ENCODE data around the gene CDH23. TPM values are rescaled to one million over a fixed set of nuclear protein-coding genes. Genes with fewer than 3 reads are reported as not detected.

Gene CDH23
- total RNA-seq, 1 experiment from 2014 or later, result 7.8 TPM

DNA sequence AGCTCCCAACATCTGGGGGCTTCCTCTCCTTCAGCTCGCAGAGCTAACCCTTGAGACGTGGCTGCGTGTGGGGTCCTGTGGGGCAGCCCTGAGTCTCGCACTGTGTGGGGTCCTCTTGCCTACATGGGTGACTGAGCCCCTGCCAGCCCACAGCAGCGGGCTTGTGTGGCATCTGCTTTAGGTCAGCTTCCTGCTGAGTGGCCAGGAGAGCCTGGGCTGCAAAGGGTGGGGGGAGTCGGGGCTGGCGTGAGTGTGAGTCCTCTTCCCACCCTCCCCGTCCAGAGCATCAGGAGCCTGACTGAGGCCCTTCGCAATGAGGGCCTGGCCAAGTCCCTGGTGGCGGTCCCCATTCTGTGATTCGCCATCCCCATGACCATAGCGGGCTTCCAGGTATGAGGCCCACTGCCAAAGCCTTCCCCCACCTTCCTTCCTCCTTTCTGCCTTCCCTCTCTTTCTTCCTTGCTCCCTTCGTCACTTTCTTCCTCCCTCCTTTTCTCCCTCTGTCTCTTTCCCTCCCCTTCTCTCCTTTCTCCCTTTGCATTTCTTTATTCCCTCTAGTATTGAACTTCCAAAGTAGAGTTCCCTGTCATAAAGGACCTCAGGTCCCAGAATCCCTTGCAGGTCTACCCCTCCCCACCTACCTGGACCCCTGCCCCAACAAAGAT, 85.2 kb downstream of the CDH23 start:
- Histone ChIP-seq H3K4me1 (replicated peaks; ENCODE audit: insufficient read depth) (no peaks in the 10 kb centered on the region), H3K4me3 (no peak overlapping the region), H2AFZ (no peak overlapping the region), H3K79me2 (ENCODE audit: low read depth) (no peaks in the 10 kb centered on the region), H3K9me3 (ENCODE audit: insufficient read depth, low read depth) (no peaks in the 10 kb centered on the region), H4K20me1 (ENCODE audit: insufficient read depth) (no peaks in the 10 kb centered on the region), H3K9me2 (ENCODE audit: insufficient read depth) (no peaks in the 10 kb centered on the region), H3K4me2 (no peak overlapping the region), H3K36me3 (ENCODE audit: low read depth) (no peaks in the 10 kb centered on the region), H3K27ac (no peak overlapping the region), H3F3A (ENCODE audit: insufficient read depth, low read depth) (no peaks in the 10 kb centered on the region), H3K27me3 (ENCODE audit: insufficient read depth, low read depth) (no peaks in the 10 kb centered on the region)
- BruUV-seq (replicated peaks), result no TSS peak
- ChIA-PET POLR2A (ENCODE audit: unreplicated experiment) (no interaction called here), CTCF (interaction anchor here (0.6 kb wide), 1 partner anchor 163 kb away, joined by 5 read pairs; the partner anchor contains the start of gene SLC29A3)
- no peak for TF ChIP-seq EZH2 (IDR thresholded peaks at IDR 0.05; ENCODE audit: low read depth)
- TF ChIP-seq, protein P1, sequence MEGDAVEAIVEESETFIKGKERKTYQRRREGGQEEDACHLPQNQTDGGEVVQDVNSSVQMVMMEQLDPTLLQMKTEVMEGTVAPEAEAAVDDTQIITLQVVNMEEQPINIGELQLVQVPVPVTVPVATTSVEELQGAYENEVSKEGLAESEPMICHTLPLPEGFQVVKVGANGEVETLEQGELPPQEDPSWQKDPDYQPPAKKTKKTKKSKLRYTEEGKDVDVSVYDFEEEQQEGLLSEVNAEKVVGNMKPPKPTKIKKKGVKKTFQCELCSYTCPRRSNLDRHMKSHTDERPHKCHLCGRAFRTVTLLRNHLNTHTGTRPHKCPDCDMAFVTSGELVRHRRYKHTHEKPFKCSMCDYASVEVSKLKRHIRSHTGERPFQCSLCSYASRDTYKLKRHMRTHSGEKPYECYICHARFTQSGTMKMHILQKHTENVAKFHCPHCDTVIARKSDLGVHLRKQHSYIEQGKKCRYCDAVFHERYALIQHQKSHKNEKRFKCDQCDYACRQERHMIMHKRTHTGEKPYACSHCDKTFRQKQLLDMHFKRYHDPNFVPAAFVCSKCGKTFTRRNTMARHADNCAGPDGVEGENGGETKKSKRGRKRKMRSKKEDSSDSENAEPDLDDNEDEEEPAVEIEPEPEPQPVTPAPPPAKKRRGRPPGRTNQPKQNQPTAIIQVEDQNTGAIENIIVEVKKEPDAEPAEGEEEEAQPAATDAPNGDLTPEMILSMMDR (conservative IDR thresholded peaks at IDR 0.05), result no peak
- DNase-seq, result no peak
- intact Hi-C loops (cut with micrococcal nuclease; ENCODE audit: unreplicated experiment), result no loop called here

DNA sequence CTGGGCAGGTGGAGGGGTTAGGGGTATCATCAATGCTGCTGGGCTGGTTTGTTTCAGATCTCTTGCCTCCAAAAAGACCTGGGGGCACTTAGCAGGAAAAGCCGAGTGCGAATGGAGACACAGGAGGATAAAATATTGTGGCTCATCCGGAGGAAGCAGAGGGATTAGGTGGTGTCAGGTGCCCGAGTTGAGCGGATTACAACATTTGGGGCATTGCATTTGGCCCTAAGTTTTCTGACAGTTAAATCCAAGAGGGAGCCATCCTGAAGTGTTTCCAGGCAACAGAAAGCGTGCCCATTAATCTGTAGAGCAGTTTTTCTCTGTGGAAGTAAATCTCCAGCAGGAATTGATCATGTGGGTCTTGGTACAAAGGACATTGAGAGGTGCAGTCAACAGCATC, 85.9 kb downstream of the CDH23 start:
- Histone ChIP-seq H3F3A (ENCODE audit: insufficient read depth, low read depth) (no peaks in the 10 kb centered on the region), H3K9me2 (ENCODE audit: insufficient read depth) (no peaks in the 10 kb centered on the region), H3K27ac (no peak overlapping the region), H3K27me3 (ENCODE audit: insufficient read depth, low read depth) (no peaks in the 10 kb centered on the region), H3K9me3 (ENCODE audit: insufficient read depth, low read depth) (no peaks in the 10 kb centered on the region), H4K20me1 (ENCODE audit: insufficient read depth) (no peaks in the 10 kb centered on the region), H3K4me1 (replicated peaks; ENCODE audit: insufficient read depth) (no peaks in the 10 kb centered on the region), H3K36me3 (ENCODE audit: low read depth) (no peaks in the 10 kb centered on the region), H3K79me2 (ENCODE audit: low read depth) (no peaks in the 10 kb centered on the region), H2AFZ (no peak overlapping the region), H3K4me2 (no peak overlapping the region), H3K4me3 (no peak overlapping the region)
- DNase-seq, result no peak
- TF ChIP-seq, protein P1 (conservative IDR thresholded peaks at IDR 0.05), result no peak
- TF ChIP-seq EZH2 (IDR thresholded peaks at IDR 0.05; ENCODE audit: low read depth), result no peak
- no TSS peak for BruUV-seq (replicated peaks)
- POLR2A ChIA-PET (ENCODE audit: unreplicated experiment), result no interaction called here
- intact Hi-C loops (cut with micrococcal nuclease; ENCODE audit: unreplicated experiment), result no loop called here
- CTCF ChIA-PET, result no interaction called here

DNA sequence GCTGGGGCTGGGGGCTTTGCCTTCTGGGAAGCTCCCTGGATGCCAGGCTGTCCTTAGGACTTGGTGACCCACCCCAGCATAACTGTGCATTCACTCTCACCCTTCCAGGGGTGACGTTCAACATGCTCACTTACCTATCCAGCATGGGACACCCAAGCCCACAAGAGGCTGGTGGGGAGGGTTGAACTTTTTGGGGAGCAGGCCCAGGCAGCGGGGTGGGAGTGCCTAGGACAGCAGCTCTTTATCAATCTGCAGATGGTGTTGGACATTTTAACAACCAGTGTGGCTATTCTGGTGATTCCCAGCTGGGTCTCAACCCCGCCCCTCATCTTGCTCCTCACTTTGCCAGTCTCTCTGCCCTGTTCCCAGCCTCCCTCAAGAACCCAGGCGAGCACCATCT, 86.4 kb downstream of the CDH23 start:
- DNase-seq, result no peak
- intact Hi-C loops (cut with micrococcal nuclease; ENCODE audit: unreplicated experiment), result no loop called here
- H3K4me3 ChIP-seq, result no peak overlapping the region
- H3K9me3 ChIP-seq (ENCODE audit: insufficient read depth, low read depth), result no peaks in the 10 kb centered on the region
- no TSS peak for BruUV-seq (replicated peaks)
- H3K9me2 ChIP-seq (ENCODE audit: insufficient read depth), result no peaks in the 10 kb centered on the region
- H2AFZ ChIP-seq, result no peak overlapping the region
- no peak overlapping the region for H3K27ac ChIP-seq
- peaks cover 3% of the 10 kb centered on the region; the same call in 1 of the 2 replicates for H3K4me1 ChIP-seq (replicated peaks; ENCODE audit: insufficient read depth)
- no peaks in the 10 kb centered on the region for H4K20me1 ChIP-seq (ENCODE audit: insufficient read depth)
- H3K27me3 ChIP-seq (ENCODE audit: insufficient read depth, low read depth), result no peaks in the 10 kb centered on the region
- H3F3A ChIP-seq (ENCODE audit: insufficient read depth, low read depth), result no peaks in the 10 kb centered on the region
- TF ChIP-seq, protein P1 (conservative IDR thresholded peaks at IDR 0.05), result no peak
- TF ChIP-seq EZH2 (IDR thresholded peaks at IDR 0.05; ENCODE audit: low read depth), result no peak
- POLR2A ChIA-PET (ENCODE audit: unreplicated experiment), result no interaction called here
- H3K36me3 ChIP-seq (ENCODE audit: low read depth), result no peaks in the 10 kb centered on the region
- no peak overlapping the region for H3K4me2 ChIP-seq
- H3K79me2 ChIP-seq (ENCODE audit: low read depth), result no peaks in the 10 kb centered on the region
- CTCF ChIA-PET, result no interaction called here
